ENCODE results near the gene KPNA2.
"Not testable (repeated sequence)": the region's sequence is repeated elsewhere in the genome, so short reads cannot be mapped to it uniquely, and the experiment has no call there.

The KPNA2 gene

GRCh38 chr17:67994817-67995569, 40.5 kb upstream of the KPNA2 start:
- no peaks in the 10 kb centered on the region for H3K9me3 ChIP-seq
- H3K27ac ChIP-seq = no peak overlapping the region
- H3K27me3 ChIP-seq = peaks cover 57% of the 10 kb centered on the region
- H3K4me1 ChIP-seq (ENCODE audit: control insufficient read depth in 1 of 2, insufficient read depth in 1 of 2, low read depth in 1 of 2, low read length in 1 of 2) = peaks cover 30 to 32% of the 10 kb centered on the region in 2 experiments
- no peaks in the 10 kb centered on the region for H3K36me3 ChIP-seq
- no peak for TF ChIP-seq CTCF (IDR thresholded peaks at IDR 0.05)
- peak overlapping the region; percentile 22 to 57 for H3K4me3 ChIP-seq (ENCODE audit: low read depth in 1 of 2, low read length in 1 of 2)

- no peaks in the 10 kb centered on the region for H3K36me3 ChIP-seq
- peak overlapping the region; percentile 22 to 57 for H3K4me3 ChIP-seq (ENCODE audit: low read depth in 1 of 2, low read length in 1 of 2)
- peaks cover 30 to 32% of the 10 kb centered on the region in 2 experiments for H3K4me1 ChIP-seq (ENCODE audit: control insufficient read depth in 1 of 2, insufficient read depth in 1 of 2, low read depth in 1 of 2, low read length in 1 of 2)
- H3K27ac ChIP-seq = no peak overlapping the region
- H3K27me3 ChIP-seq = peaks cover 57% of the 10 kb centered on the region
- no peak for TF ChIP-seq CTCF (IDR thresholded peaks at IDR 0.05)
- no peaks in the 10 kb centered on the region for H3K9me3 ChIP-seq
Measured at GRCh38 chr17:67995570-67996263, 39.8 kb upstream of the KPNA2 start.

GRCh38 chr17:67996301-67997171, 39.0 kb upstream of the KPNA2 start, which contains the start of gene C17orf58:
Gene C17orf58 (minus strand): TSS chr17:67996469. CDS start chr17:67996198, 271 bp downstream.
- H3K36me3 ChIP-seq, H3K9me3 ChIP-seq, H3K27ac ChIP-seq: not testable (repeated sequence)
- Histone ChIP-seq H3K4me1 (ENCODE audit: control insufficient read depth in 1 of 2, insufficient read depth in 1 of 2, low read depth in 1 of 2, low read length in 1 of 2) (peaks cover 30 to 32% of the 10 kb centered on the region in 2 experiments), H3K4me3 (ENCODE audit: low read depth in 1 of 2, low read length in 1 of 2) (peak within 1 kb of the TSS; percentile 22 to 57), H3K27me3 (peaks cover 57% of the 10 kb centered on the region)

- Histone ChIP-seq H3K27ac (no peak overlapping the region), H3K4me1 (ENCODE audit: control insufficient read depth in 1 of 2, insufficient read depth in 1 of 2, low read depth in 1 of 2, low read length in 1 of 2) (peaks cover 24 to 27% of the 10 kb centered on the region in 2 experiments), H3K36me3 (no peaks in the 10 kb centered on the region), H3K9me3 (no peaks in the 10 kb centered on the region), H3K4me3 (ENCODE audit: low read depth in 1 of 2, low read length in 1 of 2) (no peak overlapping the region), H3K27me3 (peaks cover 57% of the 10 kb centered on the region)
- no peak for TF ChIP-seq CTCF (IDR thresholded peaks at IDR 0.05)
Measured at GRCh38 chr17:67998466-67998865, 37.1 kb upstream of the KPNA2 start.

GRCh38 chr17:67999291-67999911, 36.1 kb upstream of the KPNA2 start:
- no peak overlapping the region for H3K27ac ChIP-seq
- no peak overlapping the region for H3K4me3 ChIP-seq (ENCODE audit: low read depth in 1 of 2, low read length in 1 of 2)
- H3K27me3 ChIP-seq = peaks cover 51% of the 10 kb centered on the region
- H3K4me1 ChIP-seq (ENCODE audit: control insufficient read depth in 1 of 2, insufficient read depth in 1 of 2, low read depth in 1 of 2, low read length in 1 of 2) = peaks cover 20 to 22% of the 10 kb centered on the region in 2 experiments
- no peaks in the 10 kb centered on the region for H3K9me3 ChIP-seq
- no peaks in the 10 kb centered on the region for H3K36me3 ChIP-seq
- TF ChIP-seq CTCF (IDR thresholded peaks at IDR 0.05) = no peak

All from neutrophil (primary cell).